NB4 (cell line): Measurements from ENCODE around the gene PRDM15.

Source experiments
- DNase-seq: peaks from one replicate; pipeline ENCODE4 v3.0.0; 2010; ENCODE audit warnings: low read depth
- H3K4me3 ChIP-seq: one replicate; pipeline ENCODE4 v1.5.1; 2011; ENCODE audit warnings: mild to moderate bottlenecking, low read depth, low read length, moderate library complexity
- MYC ChIP-seq: IDR thresholded peaks from 2 replicates; pipeline ENCODE4 v1.6.1; 2011; ENCODE audit warnings: low read depth, low read length
- POLR2A ChIP-seq: IDR thresholded peaks from 2 replicates; pipeline ENCODE4 v1.6.1; 2011; ENCODE audit warnings: mild to moderate bottlenecking; ENCODE audit not compliant: insufficient read length; ENCODE audit errors: extremely low read depth
- TF ChIP-seq, protein P1 (sequence below): IDR thresholded peaks from 2 replicates; pipeline ENCODE4 v1.6.1; 2011; ENCODE audit warnings: low read depth, low read length
- TF ChIP-seq, protein P2 (sequence below): IDR thresholded peaks from one replicate; pipeline ENCODE4 v1.5.1; 2012; ENCODE audit warnings: low read depth, low read length

PRDM15 gene

GRCh38 chr21:41774467-41775148 is 104.5 kb downstream of the PRDM15 start:
- TF ChIP-seq, protein P1, sequence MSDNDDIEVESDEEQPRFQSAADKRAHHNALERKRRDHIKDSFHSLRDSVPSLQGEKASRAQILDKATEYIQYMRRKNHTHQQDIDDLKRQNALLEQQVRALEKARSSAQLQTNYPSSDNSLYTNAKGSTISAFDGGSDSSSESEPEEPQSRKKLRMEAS, result no peak
- H3K4me3 ChIP-seq, result no peak overlapping the region
- no peak for DNase-seq

DNA sequence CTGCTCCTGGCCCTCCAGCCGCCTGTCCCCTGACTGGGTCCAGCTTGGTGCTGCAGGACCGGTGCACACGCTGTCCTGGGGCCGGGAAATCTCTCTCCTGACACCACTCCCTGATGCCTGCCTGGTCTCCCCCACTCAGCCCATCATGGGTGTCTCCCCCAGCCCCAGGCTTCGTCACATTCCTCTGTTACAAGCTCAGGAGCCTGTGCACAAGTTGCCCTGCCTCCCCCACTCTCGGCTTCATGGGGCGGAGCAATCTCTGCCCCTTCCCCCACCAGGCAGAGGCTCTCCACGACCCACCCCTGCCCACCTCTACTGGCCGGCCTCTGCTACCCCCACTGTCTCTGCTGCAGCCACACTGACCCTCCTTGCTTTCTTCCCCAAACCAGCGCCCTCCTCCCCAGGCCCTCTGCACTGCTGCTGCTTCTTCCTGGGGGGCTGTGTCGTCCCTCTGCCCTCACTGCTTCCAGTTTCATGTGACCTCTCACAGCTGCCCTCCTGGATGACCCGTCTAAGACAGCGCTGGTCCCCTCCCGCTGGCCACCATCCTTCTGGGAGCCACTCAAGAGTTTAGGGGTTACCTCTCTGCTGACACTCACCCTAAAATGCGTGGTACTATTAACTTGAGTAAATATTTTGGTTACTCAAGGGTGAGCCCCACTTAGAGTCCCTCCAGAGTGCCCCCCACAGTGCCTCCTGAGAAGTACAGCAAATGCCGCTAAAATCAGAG is 106.6 kb downstream of the PRDM15 start:
- no peak overlapping the region for H3K4me3 ChIP-seq
- no peak for DNase-seq
- TF ChIP-seq, protein P1, result no peak
- TF ChIP-seq POLR2A, result no peak

DNA sequence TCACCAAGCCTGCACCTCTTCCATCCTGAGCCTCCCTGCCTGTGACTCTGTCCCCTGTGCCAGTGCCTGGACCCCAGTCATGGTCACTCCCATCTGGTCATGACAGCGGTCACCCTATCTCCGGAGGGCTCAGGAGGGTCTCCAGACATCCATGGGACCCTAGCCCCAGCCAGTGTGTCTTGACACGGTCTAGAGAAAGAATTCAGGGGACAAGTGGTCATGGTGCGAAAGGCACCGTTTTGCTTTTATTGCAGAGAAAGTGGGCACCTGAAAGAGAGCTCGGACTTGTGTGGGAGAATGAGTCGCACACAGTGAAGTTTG is 107.6 kb downstream of the PRDM15 start:
- H3K4me3 ChIP-seq, result no peak overlapping the region
- TF ChIP-seq MYC (no peak), POLR2A (no peak)
- TF ChIP-seq, protein P2, sequence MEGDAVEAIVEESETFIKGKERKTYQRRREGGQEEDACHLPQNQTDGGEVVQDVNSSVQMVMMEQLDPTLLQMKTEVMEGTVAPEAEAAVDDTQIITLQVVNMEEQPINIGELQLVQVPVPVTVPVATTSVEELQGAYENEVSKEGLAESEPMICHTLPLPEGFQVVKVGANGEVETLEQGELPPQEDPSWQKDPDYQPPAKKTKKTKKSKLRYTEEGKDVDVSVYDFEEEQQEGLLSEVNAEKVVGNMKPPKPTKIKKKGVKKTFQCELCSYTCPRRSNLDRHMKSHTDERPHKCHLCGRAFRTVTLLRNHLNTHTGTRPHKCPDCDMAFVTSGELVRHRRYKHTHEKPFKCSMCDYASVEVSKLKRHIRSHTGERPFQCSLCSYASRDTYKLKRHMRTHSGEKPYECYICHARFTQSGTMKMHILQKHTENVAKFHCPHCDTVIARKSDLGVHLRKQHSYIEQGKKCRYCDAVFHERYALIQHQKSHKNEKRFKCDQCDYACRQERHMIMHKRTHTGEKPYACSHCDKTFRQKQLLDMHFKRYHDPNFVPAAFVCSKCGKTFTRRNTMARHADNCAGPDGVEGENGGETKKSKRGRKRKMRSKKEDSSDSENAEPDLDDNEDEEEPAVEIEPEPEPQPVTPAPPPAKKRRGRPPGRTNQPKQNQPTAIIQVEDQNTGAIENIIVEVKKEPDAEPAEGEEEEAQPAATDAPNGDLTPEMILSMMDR, result no peak
- TF ChIP-seq, protein P1, result no peak
- no peak for DNase-seq

GRCh38 chr21:41770901-41771624 is 108.1 kb downstream of the PRDM15 start:
- TF ChIP-seq MYC (no peak), POLR2A (no peak)
- TF ChIP-seq, protein P1, result no peak
- TF ChIP-seq, protein P2, result no peak
- H3K4me3 ChIP-seq, result no peak overlapping the region
- DNase-seq, result no peak

- no peak for DNase-seq
- no peak overlapping the region for H3K4me3 ChIP-seq
- TF ChIP-seq, protein P2, result no peak
- TF ChIP-seq POLR2A, result no peak
- no peak for TF ChIP-seq MYC
- TF ChIP-seq, protein P1, result no peak
Measured at GRCh38 chr21:41769933-41770332, 109.2 kb downstream of the PRDM15 start.

- TF ChIP-seq MYC (no peak), POLR2A (no peak)
- TF ChIP-seq, protein P1, result no peak
- TF ChIP-seq, protein P2, result no peak
- H3K4me3 ChIP-seq, result no peak overlapping the region
- DNase-seq, result no peak
Measured at GRCh38 chr21:41769521-41769920, 109.6 kb downstream of the PRDM15 start.
